Fibroblast of skin of back (primary cell): ENCODE measurements around the gene PRKAA1.
"Not testable (repeated sequence)": the region's sequence is repeated elsewhere in the genome, so short reads cannot be mapped to it uniquely, and the experiment has no call there.

Experiments used
- DNase-seq: peaks from one replicate; pipeline ENCODE4 v3.0.0-alpha.2; 2013

The PRKAA1 gene

DNA sequence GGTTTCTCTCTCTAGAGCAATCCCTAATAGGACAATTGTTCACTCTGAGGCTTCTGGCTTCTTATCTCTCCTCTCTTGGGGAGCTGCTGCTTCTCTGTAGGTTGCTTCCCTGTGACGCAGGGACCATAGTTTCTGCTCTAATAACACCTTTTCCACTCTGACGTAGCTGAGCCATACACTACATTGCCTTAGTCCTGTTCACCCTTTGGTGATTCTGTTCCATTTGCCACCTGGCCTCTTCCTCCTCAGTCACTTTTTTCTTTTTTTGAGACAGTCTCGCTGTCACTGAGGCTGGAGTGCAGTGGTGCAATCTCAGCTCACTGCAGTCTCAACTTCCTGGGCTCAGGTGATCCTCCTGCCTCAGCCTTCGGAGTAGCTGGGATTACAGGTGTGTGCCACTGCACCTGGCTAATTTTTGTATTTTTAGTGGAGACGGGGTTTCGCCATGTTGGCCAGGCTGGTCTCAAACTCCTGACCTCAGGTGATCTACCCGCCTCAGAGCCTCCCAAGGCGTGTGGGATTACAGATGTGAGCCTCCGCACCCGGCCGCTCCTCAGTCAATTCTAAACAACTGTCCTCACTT, 27.4 kb upstream of the PRKAA1 start:
- not testable (repeated sequence) for DNase-seq

- no peak for DNase-seq
Measured at GRCh38 chr5:40823459-40823858, 25.3 kb upstream of the PRKAA1 start.

DNA sequence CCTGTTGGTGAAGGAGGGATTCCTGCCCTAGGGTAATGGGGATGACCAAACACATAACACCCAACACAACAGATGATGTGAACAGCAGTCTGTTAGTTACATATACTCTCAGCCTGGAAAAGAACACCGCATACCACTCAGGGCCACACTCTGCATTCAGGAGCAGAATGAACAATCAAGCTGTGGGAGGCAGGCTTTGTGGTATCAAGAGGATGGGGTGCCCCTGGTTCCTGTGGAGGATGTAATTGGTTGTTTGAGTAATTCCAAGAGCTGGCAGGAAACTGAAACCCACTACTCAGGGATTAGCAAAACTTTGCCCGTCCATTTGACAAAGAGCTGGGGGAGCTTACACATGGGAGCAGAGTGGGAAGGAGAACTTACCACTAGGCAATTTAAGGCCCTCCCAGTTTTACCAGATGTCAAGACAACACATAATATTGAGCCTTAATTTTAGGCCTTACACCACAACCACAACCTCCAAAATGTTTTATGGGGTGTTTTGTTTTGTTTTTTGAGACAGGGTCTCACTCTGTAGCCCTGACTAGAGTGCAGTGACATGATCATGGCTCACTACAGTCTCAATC, 15.6 kb upstream of the PRKAA1 start:
- no peak for DNase-seq

- no peak for DNase-seq
Measured at GRCh38 chr5:40812125-40812524, 14.0 kb upstream of the PRKAA1 start.

GRCh38 chr5:40801771-40802562, 3.8 kb upstream of the PRKAA1 start:
- no peak for DNase-seq

- no peak for DNase-seq
Measured at GRCh38 chr5:40799258-40799657, 1.1 kb upstream of the PRKAA1 start.

DNA sequence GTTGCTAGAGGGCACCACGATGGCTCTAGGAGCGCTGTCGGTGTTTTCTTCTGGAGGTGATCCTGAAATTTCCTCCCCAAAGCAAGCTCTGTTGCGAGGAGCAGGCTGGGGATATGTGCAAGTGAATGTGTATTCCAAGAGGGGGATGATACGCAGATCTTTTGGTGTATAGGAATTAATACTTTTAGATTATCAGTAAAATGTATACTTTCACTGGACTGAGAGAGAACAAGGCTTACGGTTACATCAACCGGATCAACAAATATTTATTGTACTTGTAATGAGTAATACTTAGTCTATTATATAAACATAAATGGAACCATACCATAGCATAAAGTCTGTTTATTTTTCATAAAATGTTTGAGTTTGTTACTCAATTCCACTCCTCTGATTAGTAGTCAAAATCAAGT, 632 bp upstream of the PRKAA1 start:
- DNase-seq = no peak

- peak; percentile 76 for DNase-seq
Measured at GRCh38 chr5:40797273-40798011, 732 bp downstream of the PRKAA1 start.

DNA sequence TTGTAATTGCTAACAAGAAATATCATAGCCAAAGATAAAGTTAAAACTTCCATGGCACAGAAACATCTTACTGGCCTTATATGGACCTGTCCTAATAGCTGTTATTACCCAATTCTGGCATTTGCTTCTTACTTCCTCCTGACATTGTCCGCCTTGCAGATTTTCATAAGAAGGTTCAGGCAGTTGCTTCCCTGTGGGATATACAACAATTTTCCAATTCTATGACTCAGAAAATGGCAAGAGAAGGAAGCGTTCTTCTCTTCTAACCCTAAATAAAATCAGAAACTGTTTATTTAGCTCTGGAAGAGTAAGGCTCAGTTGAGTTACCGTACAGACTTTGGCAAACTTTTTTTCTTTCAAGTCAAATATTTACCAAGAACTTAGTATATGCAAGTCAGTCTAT, 1.7 kb downstream of the PRKAA1 start:
- peak; percentile 32 for DNase-seq

GRCh38 chr5:40794877-40795276, 3.3 kb downstream of the PRKAA1 start:
- DNase-seq = not testable (repeated sequence)

GRCh38 chr5:40794340-40794739, 3.8 kb downstream of the PRKAA1 start:
- DNase-seq = not testable (repeated sequence)

GRCh38 chr5:40792691-40793090, 5.5 kb downstream of the PRKAA1 start:
- not testable (repeated sequence) for DNase-seq

GRCh38 chr5:40791715-40792139, 6.4 kb downstream of the PRKAA1 start:
- no peak for DNase-seq

- no peak for DNase-seq
Measured at GRCh38 chr5:40790947-40791593, 7.1 kb downstream of the PRKAA1 start.

DNA sequence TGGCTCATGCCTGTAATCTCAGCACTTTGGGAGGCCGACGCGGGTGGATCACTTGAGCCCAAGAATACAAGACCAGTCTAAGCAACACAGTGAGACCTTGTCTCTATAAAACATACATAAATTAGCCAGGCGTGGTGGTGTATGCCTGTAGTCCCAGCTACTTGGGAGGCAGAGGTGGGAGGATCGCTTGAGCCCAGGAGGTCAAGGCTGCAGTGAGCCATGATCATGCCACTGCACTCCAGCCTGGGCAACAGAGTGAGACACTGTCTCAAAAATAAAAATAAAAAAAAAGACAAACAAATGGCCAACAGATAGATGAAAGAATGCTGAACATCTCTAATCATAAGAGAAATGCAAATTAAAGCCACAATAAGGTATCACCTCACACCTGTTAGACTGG, 9.2 kb downstream of the PRKAA1 start:
- not testable (repeated sequence) for DNase-seq

GRCh38 chr5:40787986-40788385, 10.2 kb downstream of the PRKAA1 start:
- no peak for DNase-seq

- DNase-seq = not testable (repeated sequence)
Measured at GRCh38 chr5:40786664-40787063, 11.5 kb downstream of the PRKAA1 start.

GRCh38 chr5:40784916-40785315, 13.3 kb downstream of the PRKAA1 start:
- no peak for DNase-seq

DNA sequence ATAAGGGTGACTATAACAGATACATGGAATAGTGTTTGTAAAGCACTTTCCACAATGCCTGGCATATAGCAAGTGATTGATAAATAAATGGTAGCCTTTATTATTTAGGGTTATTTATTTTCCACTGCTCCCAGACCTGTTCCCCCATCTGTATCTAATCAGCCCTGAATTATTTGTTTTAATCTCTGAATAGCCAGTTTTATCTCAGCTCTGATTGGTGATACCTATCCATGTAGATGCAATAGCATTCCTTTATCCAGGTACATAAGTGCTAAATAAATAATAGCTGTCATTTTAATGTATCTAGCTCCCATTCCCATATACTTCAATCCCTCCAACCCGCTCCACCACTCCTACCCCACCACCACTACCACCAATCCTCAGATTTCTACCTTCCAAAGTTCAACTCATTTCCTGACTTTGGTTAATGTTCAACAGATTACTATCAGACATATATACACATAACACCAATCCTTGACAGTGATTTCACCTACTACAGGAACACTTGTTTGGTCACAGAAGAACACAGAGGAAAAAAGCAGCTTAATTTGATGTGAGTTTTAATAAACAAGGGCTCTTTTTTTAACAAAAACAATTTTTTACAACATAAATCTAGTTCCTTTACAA, 14.0 kb downstream of the PRKAA1 start:
- DNase-seq = no peak

GRCh38 chr5:40781843-40782409, 16.2 kb downstream of the PRKAA1 start:
- no peak for DNase-seq

DNA sequence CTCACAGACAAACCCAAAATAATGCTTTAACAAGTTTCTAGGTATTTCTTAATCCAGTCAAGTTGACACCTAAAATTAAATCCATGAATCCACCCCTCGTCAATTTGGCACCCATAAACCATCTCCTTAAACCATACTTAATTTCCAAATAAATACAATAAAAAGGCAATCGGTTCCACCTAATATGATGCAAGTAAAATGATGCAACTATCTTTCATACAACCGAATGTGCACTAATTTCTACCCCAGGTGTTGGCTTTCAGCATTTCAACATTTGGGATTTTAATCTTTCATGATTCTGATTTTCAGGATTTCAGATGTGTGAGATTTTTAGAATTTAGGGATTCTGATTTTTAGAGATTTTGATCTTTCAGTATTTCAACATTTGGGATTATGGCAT, 17.3 kb downstream of the PRKAA1 start:
- DNase-seq = no peak

DNA sequence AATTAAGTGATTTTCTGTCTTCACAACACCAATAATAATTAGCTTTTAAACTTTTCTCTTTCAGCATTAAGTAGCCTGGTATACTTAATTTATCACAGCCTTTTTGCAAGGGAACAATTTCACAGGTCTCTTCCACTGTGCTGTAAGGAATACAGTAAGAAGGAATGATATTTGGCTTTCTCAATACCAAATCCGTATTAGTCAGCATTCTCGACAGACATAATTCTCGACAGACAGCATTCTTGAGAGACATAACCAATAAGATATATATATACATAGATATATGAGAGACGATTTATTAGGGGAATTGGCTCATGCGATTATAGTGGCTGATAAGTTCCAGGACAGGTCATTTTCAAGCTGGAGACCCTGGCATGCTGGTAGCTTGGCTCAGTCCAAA, 18.0 kb downstream of the PRKAA1 start:
- no peak for DNase-seq
